RWPE2 (cell line): ENCODE results near the gene E2F8.

Experiments used
- ATAC-seq: fragments of 200-7000 bp; cut with Tn5 transposase; 3 replicates; pipeline ENCODE4 v1.9.1; 2021; ENCODE audit warnings: low read depth
- DNase-seq: peaks from one replicate; pipeline ENCODE4 v3.0.0-alpha.2; 2020; ENCODE audit warnings: low spot score
- H3K27ac ChIP-seq: fragments of 450-650 bp; 2 replicates; pipeline ENCODE4 v1.5.1; 2017; ENCODE audit warnings: mild to moderate bottlenecking; ENCODE audit not compliant: poor library complexity, severe bottlenecking
- H3K27me3 ChIP-seq: fragments of 250-450 bp; sonication (Bioruptor Pico); 2 replicates; pipeline ENCODE4 v1.5.1; 2021; ENCODE audit warnings: mild to moderate bottlenecking, moderate library complexity; ENCODE audit not compliant: insufficient read depth, poor library complexity, severe bottlenecking
- H3K36me3 ChIP-seq: fragments of 250-450 bp; sonication (Bioruptor Pico); 2 replicates; pipeline ENCODE4 v1.5.1; 2020; ENCODE audit warnings: low read depth, mild to moderate bottlenecking, moderate library complexity
- H3K4me1 ChIP-seq: fragments of 250-450 bp; sonication (Bioruptor Pico); 2 replicates; pipeline ENCODE4 v1.5.1; 2021; ENCODE audit warnings: mild to moderate bottlenecking, moderate library complexity; ENCODE audit not compliant: insufficient read depth, poor library complexity, severe bottlenecking
- H3K4me3 ChIP-seq: fragments of 250-450 bp; sonication (Bioruptor Pico); 2 replicates; pipeline ENCODE4 v1.5.1; 2021; ENCODE audit warnings: mild to moderate bottlenecking, moderate library complexity; ENCODE audit not compliant: severe bottlenecking
- H3K9me3 ChIP-seq: fragments of 250-450 bp; sonication (Bioruptor Pico); 2 replicates; pipeline ENCODE4 v1.5.1; 2021; ENCODE audit warnings: mild to moderate bottlenecking, moderate library complexity; ENCODE audit not compliant: severe bottlenecking
- CTCF ChIP-seq: fragments of 450-650 bp; IDR thresholded peaks from one replicate; pipeline ENCODE4 v1.5.1; 2017; ENCODE audit warnings: mild to moderate bottlenecking, moderate library complexity; ENCODE audit not compliant: poor library complexity, severe bottlenecking

Gene E2F8

DNA sequence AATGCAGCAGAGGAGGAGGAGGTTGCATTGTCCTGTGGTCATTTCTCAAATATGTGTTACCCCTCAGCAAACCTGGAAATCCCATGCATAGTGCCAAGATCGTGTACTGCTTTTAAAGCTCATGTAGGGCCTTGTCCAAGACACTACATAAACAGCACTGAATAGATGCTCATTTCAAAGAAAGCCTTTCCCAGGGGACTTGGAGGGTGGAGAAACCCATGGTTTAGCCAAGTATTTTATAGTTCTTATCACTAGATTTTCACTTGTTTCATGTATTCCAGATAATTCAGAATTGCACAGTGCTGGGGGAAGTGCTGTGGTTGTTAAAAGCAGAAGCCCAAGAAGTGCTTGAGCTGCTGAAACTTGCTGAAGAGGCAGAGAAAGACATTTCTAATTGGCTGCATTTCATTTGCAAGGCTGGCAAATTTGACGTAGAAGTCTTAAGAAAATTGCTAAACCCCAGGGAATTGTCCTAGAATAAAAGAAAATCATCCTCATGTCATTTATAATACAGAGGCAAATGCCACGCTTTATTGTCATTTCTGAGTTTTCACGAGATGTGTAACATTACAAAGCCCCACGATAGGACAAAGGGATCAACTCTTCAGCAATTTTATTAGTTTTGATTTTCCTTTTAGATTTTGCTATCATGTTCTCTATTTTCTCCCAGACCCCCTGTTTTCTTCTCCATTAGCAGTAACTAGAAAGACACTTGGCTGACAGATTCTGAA is 59.0 kb downstream of the E2F8 start:
- no peaks in the 10 kb centered on the region for H3K9me3 ChIP-seq
- no peaks in the 10 kb centered on the region for H3K4me1 ChIP-seq
- DNase-seq, result no peak
- no peak overlapping the region for H3K27ac ChIP-seq
- no peak for ATAC-seq
- H3K36me3 ChIP-seq, result peaks cover 5% of the 10 kb centered on the region
- no peaks in the 10 kb centered on the region for H3K27me3 ChIP-seq
- no peak for TF ChIP-seq CTCF
- no peak overlapping the region for H3K4me3 ChIP-seq

- Histone ChIP-seq H3K27me3 (no peaks in the 10 kb centered on the region), H3K36me3 (peaks cover 42% of the 10 kb centered on the region), H3K9me3 (no peaks in the 10 kb centered on the region), H3K4me1 (no peaks in the 10 kb centered on the region), H3K4me3 (no peak overlapping the region), H3K27ac (no peak overlapping the region)
- no peak for TF ChIP-seq CTCF
- ATAC-seq (no peak), DNase-seq (no peak)
Measured at GRCh38 chr11:19176629-19177186, 64.0 kb downstream of the E2F8 start.
